ENCODE results near the gene LCE1F.

Gene LCE1F

DNA sequence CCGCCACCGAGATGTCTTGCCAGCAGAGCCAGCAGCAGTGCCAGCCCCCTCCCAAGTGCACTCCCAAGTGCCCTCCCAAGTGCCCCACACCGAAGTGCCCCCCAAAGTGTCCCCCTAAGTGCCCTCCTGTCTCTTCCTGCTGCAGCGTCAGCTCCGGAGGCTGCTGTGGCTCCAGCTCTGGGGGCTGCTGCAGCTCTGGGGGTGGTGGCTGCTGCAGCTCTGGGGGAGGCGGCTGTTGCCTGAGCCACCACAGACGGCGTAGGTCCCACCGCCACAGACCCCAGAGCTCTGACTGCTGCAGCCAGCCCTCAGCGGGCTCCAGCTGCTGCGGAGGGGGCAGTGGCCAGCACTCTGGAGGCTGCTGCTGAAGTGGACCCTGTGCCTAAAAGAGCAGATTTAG, 1.4 kb downstream of the LCE1F start:
- no peak for DNase-seq (ENCODE audit: low spot score)

DNA sequence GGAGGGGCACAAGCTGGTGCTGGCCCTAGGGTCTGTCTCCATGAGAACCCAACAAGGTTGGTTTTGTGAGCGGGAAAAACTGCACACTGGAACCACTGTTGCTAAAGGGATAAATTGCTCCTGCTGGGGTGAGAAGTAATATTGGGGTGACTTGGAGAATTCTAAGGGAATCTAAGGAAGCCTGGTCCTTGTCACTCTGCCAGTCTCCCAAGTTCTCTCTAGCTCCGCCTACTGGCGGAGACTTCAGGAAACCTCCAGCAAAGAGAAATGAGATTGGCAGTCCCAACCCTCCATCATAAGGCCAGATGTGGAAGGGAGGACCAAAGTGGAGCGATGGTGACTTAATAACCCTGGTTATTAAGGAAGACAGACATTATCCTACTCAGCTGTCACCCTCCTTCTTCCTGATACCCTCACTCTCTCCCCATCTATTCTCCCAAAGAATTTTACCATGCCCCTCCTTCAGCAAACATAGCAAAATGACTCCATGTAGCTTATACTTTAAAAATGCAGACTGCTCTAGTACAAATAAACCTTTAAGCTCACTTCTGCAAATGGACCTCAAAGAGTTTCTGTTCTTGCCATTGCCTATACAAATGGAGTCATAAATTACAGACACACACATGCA, 2.7 kb downstream of the LCE1F start:
- DNase-seq (ENCODE audit: low spot score): no peak

DNA sequence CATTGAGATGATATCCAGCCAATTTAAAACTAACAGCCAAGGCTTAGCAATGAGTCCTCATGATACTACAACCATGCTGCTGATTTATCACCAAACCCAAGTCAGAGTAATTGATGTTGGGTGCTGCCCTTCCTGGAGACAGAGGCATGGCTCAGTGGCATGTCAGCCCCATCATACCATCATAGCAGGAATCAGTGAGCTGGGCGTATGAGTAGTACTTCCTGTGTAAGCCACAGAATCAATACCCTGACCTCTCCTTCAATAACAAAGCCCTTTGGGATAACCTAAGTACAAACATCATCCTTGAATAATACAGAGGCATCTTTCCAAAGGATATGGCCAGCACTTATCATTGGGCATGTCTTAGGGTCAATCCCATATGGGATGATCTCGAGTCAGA, 8.2 kb downstream of the LCE1F start:
- no peak for DNase-seq (ENCODE audit: low spot score)

DNA sequence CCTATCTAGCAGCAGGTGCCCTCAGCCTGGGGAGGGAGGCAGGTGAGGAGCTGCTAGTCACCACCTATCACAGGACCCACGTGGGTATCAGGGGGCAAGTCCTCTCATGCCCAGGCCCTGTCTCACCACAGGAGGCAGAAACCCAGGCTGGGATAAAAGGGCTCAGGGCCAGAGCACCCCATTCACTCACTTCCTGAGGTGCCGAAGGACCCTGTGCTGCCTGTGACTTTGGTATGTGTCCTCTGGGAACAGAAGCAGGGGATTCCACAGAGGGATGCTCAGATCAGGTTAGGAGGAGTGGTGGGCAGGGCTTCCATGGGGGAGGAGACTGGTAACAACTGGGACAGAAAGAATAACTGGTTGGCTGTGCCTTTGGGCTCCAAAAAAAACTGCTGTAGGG, 11.1 kb downstream of the LCE1F start, which contains the start of gene LCE1E:
LCE1E (plus strand) TSS at position 181 of the 400 bp plus-strand sequence. CDS start 1,043 bp downstream, outside the sequence.
- DNase-seq (ENCODE audit: low spot score): no peak

DNA sequence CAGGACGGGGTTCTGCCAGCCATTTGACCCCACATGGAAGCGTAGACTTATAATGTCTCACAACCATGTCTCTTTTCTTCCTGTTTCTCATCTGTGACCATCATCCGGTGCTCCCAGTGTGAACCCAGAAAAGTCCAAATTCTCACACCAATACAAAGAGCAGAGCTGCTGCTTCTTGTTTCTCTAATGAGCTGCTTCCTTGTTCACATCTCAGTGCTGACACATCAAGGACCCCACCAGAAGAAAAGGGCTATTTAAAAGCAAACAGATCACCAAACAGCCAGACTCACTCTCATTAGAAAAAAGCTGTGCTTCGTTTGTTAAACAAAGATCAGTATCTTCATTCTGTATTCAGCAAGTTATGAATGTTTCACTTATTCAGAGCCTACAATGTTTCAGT, 20.7 kb downstream of the LCE1F start:
- DNase-seq (ENCODE audit: low spot score): no peak

DNA sequence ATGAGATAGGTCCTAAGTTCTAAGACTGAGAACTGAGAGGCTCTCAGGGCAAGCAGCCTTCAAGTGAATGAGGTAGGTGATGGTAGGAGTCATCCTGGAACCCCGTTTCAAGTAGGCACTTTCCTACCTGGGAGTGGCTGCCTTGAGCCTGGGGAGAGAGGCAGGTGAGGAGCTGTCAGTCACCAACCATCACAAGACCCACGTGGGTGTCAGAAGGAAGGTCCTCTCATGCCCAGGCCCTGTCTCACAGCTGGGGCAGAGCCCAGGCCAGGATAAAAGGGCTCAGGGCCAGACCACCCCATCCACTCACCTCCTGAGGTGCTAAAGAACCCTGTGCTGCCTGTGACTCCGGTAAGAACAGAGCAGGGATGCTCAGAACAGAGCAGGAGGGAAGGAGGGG, 21.5 kb downstream of the LCE1F start, which contains the start of gene LCE1D:
LCE1D (plus strand) TSS at position 301 of the 400 bp plus-strand sequence. CDS start 1,074 bp downstream, outside the sequence.
- DNase-seq (ENCODE audit: low spot score): no peak

DNA sequence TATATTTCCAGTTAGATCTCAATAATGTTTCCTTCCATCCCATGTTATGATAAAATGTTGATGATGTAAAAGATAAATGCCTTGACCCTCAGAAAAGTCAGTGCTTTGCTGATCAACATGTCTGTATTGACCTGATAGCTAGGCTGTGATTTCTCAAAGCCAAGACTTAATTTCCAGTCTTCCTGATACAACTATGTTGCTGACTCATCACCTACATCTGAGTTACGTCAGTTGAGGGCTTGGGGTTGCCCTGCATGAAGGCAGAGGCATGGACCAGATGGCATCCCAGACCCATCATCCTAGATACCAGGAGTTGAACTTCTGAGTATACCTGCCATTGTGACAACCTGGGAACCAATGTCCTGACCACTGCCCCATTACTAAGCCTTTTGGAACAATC, 26.4 kb downstream of the LCE1F start:
- DNase-seq (ENCODE audit: low spot score): no peak

DNA sequence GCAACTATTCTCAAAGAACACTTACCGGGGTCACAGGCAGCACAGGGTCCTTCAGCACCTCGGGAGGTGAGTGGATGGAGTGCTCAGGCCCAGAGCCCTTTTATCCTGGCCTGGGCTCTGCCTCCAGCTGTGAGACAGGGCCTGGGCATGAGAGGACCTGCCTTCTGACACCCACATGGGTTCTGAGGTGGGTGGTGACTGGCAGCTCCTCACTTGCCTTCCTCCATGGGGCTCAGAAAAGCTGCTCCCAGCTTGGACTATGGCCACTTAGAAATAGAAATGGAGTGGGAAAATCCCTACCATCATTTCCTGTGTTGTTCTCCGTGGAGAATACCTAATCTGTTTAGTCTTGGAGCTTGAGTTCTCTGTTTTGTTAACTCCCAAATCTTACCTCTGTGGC, 31.6 kb downstream of the LCE1F start, which contains the start of gene LCE1C:
LCE1C (minus strand) TSS at position 76 of the 400 bp plus-strand sequence. CDS start 1,173 bp downstream, outside the sequence.
- DNase-seq (ENCODE audit: low spot score): no peak

DNA sequence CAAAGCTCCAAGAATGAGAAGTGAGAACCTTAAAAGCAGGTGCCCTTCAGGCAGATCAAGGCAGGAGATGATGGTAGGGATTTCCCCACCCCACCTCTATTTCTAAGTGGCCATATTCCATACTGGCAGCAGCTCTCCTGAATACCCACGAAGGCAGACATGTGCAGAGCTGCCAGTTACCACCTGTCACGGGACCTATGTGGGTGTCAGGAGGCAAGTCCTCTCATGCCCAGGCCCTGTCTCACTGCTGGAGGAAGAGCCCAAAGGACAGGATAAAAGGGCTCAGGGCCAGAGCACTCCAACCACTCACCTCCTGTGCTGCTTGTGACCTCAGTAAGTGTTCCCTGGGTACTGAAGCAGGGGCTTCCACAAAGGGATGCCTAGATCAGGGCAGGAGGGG, 36.1 kb downstream of the LCE1F start:
- no peak for DNase-seq (ENCODE audit: low spot score)

DNA sequence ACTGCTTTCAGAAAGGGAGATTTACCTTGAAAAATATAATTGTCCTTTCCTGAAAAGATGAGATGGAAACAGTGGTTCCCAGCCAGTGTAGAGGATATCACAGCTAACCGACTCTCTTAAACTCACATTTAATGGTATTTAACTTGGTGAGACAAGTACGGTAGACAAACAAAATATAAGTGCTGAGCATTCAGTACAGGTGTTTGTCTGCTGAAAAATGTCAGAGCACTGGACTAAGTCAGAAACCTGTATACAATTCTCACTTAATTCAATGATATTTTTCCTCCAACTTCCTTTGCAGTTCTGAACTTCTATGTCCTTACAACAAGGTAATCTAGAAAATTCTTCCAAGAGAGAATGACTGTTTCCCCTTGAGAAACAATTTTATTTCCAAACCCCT, 36.7 kb downstream of the LCE1F start, which contains the start of gene LCE1B:
LCE1B (plus strand) TSS at position 301 of the 400 bp plus-strand sequence. CDS start 476 bp downstream, outside the sequence.
- no peak for DNase-seq (ENCODE audit: low spot score)

DNA sequence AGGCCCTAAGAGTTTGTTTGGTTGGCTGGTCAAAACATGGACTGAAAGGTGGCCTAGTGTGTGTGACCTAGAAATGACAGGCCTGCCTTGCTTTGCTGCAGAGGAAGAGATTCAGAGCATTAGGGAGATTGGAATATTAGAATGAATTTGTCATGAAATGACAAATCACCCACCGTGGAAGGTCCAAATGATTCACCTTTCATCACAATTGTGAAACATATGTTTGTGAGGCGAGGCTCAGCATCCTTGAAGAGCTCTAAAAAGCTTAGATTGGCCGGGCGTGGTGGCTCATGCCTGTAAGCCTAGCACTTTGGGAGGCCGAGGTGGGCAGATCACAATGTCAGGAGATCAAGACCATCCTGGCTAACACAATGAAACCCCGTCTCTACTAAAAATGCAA, 42.4 kb downstream of the LCE1F start:
- DNase-seq (ENCODE audit: low spot score): no peak

DNA sequence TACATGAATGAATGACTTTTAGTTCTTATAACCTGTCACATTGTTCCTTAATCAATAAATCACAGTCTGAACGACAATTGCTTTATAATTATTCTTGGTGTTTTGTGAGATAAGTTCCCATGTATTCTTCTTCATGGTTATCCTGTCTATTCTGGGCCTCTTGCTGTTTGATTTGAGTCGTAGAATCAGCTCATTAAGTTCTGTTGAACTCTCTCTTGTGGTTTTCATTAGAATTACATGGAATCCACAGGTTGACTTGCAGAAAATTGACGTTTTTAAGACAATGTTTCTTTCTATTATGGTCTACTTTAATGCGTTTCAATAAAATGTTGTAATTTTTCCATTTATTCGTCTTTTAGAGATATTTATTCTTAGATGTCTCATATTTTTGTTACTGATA, 48.4 kb downstream of the LCE1F start:
- no peak for DNase-seq (ENCODE audit: low spot score)

DNA sequence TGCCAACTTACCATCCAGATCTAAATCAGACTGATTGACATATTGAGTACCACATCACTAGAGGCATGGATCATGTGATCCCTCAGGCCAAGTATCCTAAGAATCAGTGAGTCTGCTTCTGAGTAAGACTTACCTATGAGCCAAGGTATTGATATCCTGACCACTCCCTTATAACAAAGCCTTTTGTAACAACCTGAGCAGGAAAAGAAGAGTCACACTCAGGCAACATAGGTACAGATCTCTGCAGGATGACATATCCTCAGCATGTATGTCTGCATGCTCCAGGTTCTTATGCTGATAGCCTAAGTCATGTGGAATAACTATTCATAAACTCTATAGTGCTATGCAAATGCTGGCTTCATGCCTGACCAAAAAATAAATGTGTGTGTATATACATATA, 50.0 kb downstream of the LCE1F start:
- DNase-seq (ENCODE audit: low spot score): no peak
